Placental pericyte (primary cell): ENCODE results near the gene XIAP. TPM values are rescaled to one million over a fixed set of nuclear protein-coding genes. Genes with fewer than 3 reads are reported as not detected.

ENCODE experiments used
- small RNA-seq: library from RNA; depleted of rRNA; stranded (forward); fragments of <200 nt; gene quantifications from one replicate; pipeline ENCODE3, GENCODE V24; 2012; ENCODE audit warnings: low replicate concordance
- total RNA-seq: library from RNA; depleted of rRNA; stranded (reverse); fragments of >200 nt; gene quantifications from 2 replicates; pipeline ENCODE4 v1.2.3, GENCODE V29; 2012

The XIAP gene
- total RNA-seq, result 40.0 and 50.8 TPM in 2 replicates

DNA sequence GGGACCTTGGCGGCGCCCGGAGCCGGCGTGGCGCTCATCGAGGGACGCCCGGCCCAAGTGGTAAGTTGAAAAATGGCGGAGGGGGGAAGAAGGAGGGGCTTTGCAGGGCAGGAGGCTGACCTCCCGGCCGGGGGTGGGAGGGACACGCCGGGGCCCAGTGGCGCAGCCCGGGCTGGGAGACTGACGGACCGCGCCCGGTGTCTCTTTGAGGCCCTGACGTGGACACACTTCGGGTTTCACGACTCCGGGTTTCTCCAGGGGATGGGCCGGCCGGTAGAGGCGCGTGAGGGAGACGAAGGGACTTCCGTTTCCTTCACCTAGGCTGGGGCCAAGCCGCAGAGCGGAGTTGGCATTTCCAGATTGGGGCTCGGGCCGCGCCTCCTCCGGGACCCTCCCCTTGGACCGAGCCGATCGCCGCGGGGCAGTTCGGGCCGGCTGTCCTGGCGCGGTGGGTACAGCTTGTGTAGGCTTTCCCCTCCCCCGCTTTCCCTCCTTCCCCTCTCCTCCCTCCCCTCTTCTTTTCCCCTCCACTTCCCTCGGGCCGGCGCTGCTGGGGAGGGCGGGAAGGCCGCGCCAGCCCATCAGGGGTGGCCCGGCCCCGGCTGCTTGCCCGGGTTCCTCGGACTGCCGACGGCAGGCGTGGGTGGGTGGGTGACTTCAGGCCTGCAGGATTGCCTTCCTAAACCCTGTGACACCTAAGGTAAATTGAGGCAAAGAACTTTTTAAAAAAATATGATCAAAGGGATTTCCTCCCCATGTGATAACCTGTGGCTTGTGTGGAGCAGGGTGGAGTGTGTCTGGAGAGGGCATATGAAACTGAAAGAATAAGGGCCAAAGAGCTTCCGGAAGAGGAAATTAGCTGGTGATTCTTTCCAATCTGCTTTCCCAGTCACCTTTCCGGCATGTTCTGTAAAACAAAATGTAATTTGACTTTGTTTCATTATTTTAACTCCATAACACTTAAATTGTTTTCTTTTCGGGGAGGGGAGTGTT lies at the start of gene XIAP:
XIAP (plus strand) TSS at position 208 of the 993 bp plus-strand sequence. CDS start 25,610 bp downstream, outside the sequence.

DNA sequence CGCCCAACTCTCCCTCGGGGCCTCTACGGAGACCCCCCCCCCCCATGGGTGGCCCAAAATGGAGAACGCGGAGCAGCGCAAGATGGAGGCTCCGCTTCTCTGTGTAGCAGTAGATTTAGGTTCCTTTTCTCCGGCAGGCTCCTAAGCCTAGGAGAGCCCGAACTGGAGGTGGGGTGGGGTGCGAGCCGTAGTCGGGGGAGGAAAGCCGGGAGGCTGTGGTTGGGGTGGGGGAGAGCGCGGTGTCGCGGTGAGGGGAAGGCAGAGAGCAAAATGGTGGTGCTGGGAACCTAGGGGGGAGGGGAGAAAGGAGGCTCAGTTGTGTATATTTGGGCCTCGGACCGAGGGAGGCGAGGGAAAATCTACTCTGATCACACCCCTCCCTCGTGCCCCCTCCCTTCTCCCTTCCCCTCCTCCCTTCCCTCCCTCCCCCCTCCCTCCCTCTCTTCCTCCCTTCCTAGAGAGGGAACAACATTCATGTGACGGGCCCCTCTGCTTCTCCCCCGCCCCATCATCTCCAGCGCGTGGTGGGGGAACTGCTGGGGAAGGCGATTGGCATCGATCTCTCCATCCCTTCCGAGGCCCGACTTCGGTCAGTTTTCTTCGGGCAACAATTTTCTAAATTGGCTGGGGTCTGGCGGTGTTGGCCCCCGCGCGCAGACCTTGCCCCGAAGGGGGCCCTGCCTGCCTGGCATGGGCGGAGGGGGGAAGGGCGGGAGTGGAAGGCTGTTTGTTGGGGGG lies 101.6 kb downstream of the XIAP start, which contains the start of gene STAG2:
STAG2 (plus strand) TSS at position 439 of the 738 bp plus-strand sequence. CDS start 60,922 bp downstream, outside the sequence.

Small RNA genes lying within 50 kb of the gene (small RNA-seq; reads per million reads assigned to genes)
- gene RF00019 (not detected), gene RN7SL190P (not detected), gene RNU6-122P (not detected)

Other genes with a start within 250 kb of the XIAP start
- gene THOC2, start 127.0 kb upstream of the XIAP start, total RNA-seq, result 73.5 and 78.3 TPM in 2 replicates
- gene STAG2, start 101.7 kb downstream of the XIAP start, total RNA-seq, result 71.8 and 76.2 TPM in 2 replicates